ENCODE results near the gene CLRN1.
"Not testable (repeated sequence)": the region's sequence is repeated elsewhere in the genome, so short reads cannot be mapped to it uniquely, and the experiment has no call there.

CLRN1 gene

GRCh38 chr3:150972366-150973071 is at the start of gene CLRN1:
TSS of gene CLRN1 (minus strand) at chr3:150972727. CDS start at chr3:150972708, 19 bp downstream.
- in situ Hi-C loops (cut with MboI; ENCODE audit: low sequenced_read_pairs): no loop called here

DNA sequence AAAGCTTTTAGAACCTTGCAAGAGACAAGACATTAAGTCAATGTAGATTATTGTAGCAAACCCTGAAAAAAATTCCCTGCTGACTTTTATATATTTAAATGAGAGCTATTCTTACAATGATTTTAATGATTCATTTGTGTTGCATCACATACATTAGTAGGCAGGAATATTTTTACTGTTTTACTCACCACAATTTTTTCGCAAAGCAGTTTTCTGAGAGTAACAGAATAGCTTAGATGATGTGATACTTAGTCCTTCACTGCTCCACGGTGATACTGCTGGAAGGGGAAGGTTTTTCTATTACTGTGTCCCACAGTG is 43.9 kb upstream of the CLRN1 start:
- in situ Hi-C loops (cut with MboI; ENCODE audit: low sequenced_read_pairs): no loop called here

DNA sequence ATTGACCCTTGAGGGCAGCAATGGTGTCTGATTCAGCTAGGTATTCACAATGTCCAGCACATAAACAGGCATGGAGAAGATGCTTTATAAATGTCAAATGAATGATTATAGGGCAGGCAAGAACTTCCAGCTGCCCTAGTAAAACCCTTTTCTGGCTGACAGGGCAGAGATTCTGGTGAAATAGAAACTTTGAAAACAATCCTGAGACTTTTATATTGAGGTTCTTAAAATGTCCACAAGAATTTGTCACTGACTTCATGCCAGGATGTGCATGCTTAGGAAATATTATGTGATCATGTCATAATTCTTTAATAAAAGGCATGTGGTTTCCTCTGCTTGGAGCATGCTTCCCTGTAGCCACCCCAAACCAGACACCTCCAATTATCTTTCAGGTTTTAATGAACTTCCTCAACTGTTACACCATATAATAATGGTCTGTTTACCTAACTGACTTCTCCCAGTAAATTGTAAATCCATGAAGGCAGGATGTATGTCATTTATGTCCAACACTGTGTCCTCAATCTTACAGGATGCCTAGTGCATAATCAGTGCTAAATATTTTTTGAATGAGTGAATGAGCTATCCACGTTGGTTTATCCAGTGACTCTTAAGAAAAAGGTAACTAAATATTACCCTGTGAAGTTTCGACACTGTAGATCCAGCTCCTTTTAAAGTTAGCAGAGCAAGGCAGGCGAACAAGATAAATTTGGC is 43.4 kb upstream of the CLRN1 start:
- in situ Hi-C loops (cut with MboI; ENCODE audit: low sequenced_read_pairs): no loop called here

DNA sequence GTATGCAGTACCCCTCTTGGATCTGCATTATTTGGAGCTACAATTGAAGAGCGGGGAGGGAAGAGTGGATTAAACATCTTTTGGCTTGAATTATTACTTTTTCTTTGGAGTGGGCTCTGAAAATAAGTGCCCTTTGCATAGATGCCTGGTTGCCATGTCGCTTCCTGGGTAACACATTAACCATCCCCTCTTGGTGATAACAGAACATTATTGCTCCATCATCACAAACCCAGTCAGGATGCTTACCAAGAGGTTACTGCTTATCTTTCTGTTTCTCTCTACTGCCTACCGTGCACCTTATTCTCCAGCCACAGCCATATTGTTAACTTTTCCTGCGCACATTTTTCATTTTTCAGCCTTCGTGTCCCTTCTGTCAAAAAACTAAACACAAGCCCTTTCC is 42.7 kb upstream of the CLRN1 start:
- in situ Hi-C loops (cut with MboI; ENCODE audit: low sequenced_read_pairs): no loop called here

DNA sequence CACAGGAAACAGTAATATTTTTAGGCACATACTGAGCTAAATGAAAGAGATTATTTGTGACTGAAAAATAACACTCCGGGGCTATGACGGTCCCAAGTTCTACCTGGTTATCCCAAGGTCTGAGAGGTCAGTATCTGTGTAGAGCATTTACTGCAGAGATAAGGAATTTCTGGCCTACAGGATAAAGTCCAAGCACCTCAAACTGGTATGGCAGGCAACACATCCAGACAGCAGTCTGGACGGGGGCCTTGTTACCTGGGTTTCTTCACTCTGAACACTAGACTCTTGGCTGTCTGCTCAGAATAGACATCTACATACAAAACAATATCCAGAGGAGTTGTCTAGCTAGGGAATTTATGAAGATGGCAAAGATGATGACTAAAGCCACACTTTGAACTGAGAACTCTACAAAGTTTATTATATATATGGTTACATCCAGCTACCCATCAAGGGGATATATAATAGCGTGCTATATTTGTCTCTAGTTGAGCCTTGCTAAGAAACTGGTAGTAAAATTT is 42.0 kb upstream of the CLRN1 start:
- in situ Hi-C loops (cut with MboI; ENCODE audit: low sequenced_read_pairs): no loop called here

- in situ Hi-C loops (cut with MboI; ENCODE audit: low sequenced_read_pairs): no loop called here
These were observed 40.2 kb upstream of the CLRN1 start for GRCh38 chr3:151012753-151013152.

GRCh38 chr3:151011427-151011826 is 38.9 kb upstream of the CLRN1 start:
- in situ Hi-C loops (cut with MboI; ENCODE audit: low sequenced_read_pairs): no loop called here

- in situ Hi-C loops (cut with MboI; ENCODE audit: low sequenced_read_pairs): no loop called here
These were observed 37.5 kb upstream of the CLRN1 start for GRCh38 chr3:151009981-151010380.

GRCh38 chr3:151009430-151009829 is 36.9 kb upstream of the CLRN1 start:
- in situ Hi-C loops (cut with MboI; ENCODE audit: low sequenced_read_pairs): no loop called here

GRCh38 chr3:151008699-151009098 is 36.2 kb upstream of the CLRN1 start:
- in situ Hi-C loops (cut with MboI; ENCODE audit: low sequenced_read_pairs): no loop called here

- in situ Hi-C loops (cut with MboI; ENCODE audit: low sequenced_read_pairs): no loop called here
These were observed 31.2 kb upstream of the CLRN1 start for GRCh38 chr3:151003768-151004134.

GRCh38 chr3:151003029-151003767 is 30.7 kb upstream of the CLRN1 start:
- in situ Hi-C loops (cut with MboI; ENCODE audit: low sequenced_read_pairs): no loop called here

GRCh38 chr3:151002003-151002981 is 29.8 kb upstream of the CLRN1 start:
- in situ Hi-C loops (cut with MboI; ENCODE audit: low sequenced_read_pairs): no loop called here

GRCh38 chr3:150998996-150999395 is 26.5 kb upstream of the CLRN1 start:
- in situ Hi-C loops (cut with MboI; ENCODE audit: low sequenced_read_pairs): no loop called here

DNA sequence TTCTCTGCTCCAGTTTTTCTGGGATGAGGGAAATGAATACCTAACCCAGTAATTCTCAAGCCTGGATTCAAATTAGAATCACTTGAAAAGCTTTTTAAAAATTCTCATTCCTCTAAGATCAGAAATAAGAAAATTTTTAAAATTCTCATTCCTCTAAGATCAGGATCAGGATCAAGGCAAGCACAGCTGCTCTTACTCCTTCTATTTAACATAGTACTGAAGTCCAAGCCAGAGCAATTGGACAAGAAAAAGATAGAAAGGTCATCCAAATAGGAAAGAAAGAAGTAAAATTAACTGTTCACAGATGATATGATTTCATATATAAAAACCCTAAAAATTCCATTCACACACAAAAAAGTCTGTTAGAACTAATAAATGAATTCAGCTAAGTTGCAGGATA is 24.2 kb upstream of the CLRN1 start:
- in situ Hi-C loops (cut with MboI; ENCODE audit: low sequenced_read_pairs): no loop called here

- in situ Hi-C loops (cut with MboI; ENCODE audit: low sequenced_read_pairs): no loop called here
These were observed 23.0 kb upstream of the CLRN1 start for GRCh38 chr3:150995510-150995909.

- in situ Hi-C loops (cut with MboI; ENCODE audit: low sequenced_read_pairs): no loop called here
These were observed 16.7 kb upstream of the CLRN1 start for GRCh38 chr3:150989208-150989607.

DNA sequence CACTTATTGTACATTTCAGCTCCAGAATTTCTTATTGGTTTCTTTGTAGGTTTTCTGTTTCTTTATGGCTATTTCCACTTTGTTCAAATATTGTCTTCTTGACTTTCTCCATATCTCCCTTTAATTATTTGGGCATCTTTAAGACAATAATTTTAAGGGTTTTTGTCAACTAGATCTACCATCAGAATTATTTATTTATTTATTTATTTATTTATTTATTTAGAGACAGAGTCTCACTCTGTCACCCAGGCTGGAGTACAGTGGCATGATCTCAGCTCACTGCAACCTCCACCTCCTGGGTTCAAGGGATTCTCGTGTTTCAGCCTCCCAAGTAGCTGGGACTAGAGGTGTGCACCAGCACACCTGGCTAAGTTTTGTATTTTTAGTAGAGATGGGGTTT is 15.9 kb upstream of the CLRN1 start:
- in situ Hi-C loops (cut with MboI; ENCODE audit: low sequenced_read_pairs): not testable (repeated sequence)

- in situ Hi-C loops (cut with MboI; ENCODE audit: low sequenced_read_pairs): no loop called here
These were observed 13.2 kb upstream of the CLRN1 start for GRCh38 chr3:150985711-150986110.

GRCh38 chr3:150984066-150984465 is 11.5 kb upstream of the CLRN1 start:
- in situ Hi-C loops (cut with MboI; ENCODE audit: low sequenced_read_pairs): no loop called here

Measured in HL-60/S4 treated with phorbol 12-myristate 13-acetate at 8.2 ng/mL for 4 days and 3 days (cell line).